K562 (cell line): ENCODE data around the gene PMFBP1. TPM values are rescaled to one million over a fixed set of nuclear protein-coding genes. Genes with fewer than 3 reads are reported as not detected.

Experiments used
- ATAC-seq: fragments of 200-7000 bp; cut with Tn5 transposase; 3 replicates; pipeline ENCODE4 v1.9.1; 2020; ENCODE audit warnings: moderate library complexity
- BruUV-seq: library from RNA; stranded (reverse); fragments of 400-500 nt; replicated peaks from 2 replicates; lab custom pipeline; 2021; lab: Mats Ljungman, UMichigan
- CTCF ChIA-PET: fragments of 300-600 bp; formaldehyde crosslinking; extraction: SDS; loops from one replicate; lab custom pipeline; 2021; ENCODE audit warnings: low intra/inter-chr PET ratio; lab: Yijun Ruan, JAX
- POLR2A ChIA-PET: fragments of 300-600, 350-650 bp; sonication (Branson Sonifier 250); formaldehyde crosslinking; extraction: SDS; loops from one replicate; lab custom pipeline; 2021; ENCODE audit warnings: antibody characterized with exemption, inconsistent platforms; lab: Yijun Ruan, JAX
- DNase-seq, 4 experiments: peaks; one replicate each; pipeline versions ENCODE4 v3.0.0 to v3.0.0-alpha.2; 2011 to 2018; ENCODE audit warnings: low spot score in 3 of 4, mixed read lengths in 3 of 4; ENCODE audit errors: extremely low read depth in 1 of 4
- FAIRE-seq: peaks from 2 replicates; lab custom pipeline; 2011; peaks lifted over from hg19 to GRCh38; lab: Jason Lieb, UNC
- H2AFZ ChIP-seq: 2 replicates; pipeline ENCODE4 v1.6.0; 2011; ENCODE audit warnings: low read depth, low read length, control low read depth, inconsistent platforms
- H3K27ac ChIP-seq: fragments of 200-600 bp; 3 replicates; pipeline ENCODE4 v1.8.0; 2011; ENCODE audit warnings: low read depth, mild to moderate bottlenecking, control low read depth, inconsistent platforms, low read length, moderate library complexity, mixed read lengths; ENCODE audit errors: extremely low read depth
- H3K27me3 ChIP-seq, 2 experiments: fragments of 300-600 bp in 1 of 2; 2 replicates in 1 of 2; 3 replicates in 1 of 2; pipeline versions ENCODE4 v1.6.0 to v1.8.0; 2011; ENCODE audit warnings: inconsistent platforms in 2 of 2, low read length in 2 of 2, mild to moderate bottlenecking in 1 of 2, mixed read lengths in 1 of 2, moderate library complexity in 1 of 2; ENCODE audit not compliant: control insufficient read depth in 2 of 2, insufficient read depth in 2 of 2
- H3K36me3 ChIP-seq: fragments of 300-600 bp; 3 replicates; pipeline ENCODE4 v1.8.0; 2011; ENCODE audit warnings: mild to moderate bottlenecking, low read length, inconsistent platforms; ENCODE audit not compliant: control insufficient read depth, insufficient read depth
- H3K4me1 ChIP-seq, 2 experiments: fragments of 200-600 bp in 1 of 2; replicated peaks in 1 of 2; 2 replicates in 1 of 2; 3 replicates in 1 of 2; pipeline versions ENCODE4 v1.5.1 to v1.8.0; 2011; ENCODE audit warnings: inconsistent platforms in 2 of 2, low read length in 2 of 2, mild to moderate bottlenecking in 1 of 2, mixed read lengths in 1 of 2, moderate library complexity in 1 of 2; ENCODE audit not compliant: control insufficient read depth in 2 of 2, insufficient read depth in 2 of 2
- H3K4me2 ChIP-seq: 2 replicates; pipeline ENCODE4 v1.6.1; 2011; ENCODE audit warnings: low read length, control low read depth, inconsistent platforms, mixed read lengths; ENCODE audit not compliant: insufficient read depth
- H3K4me3 ChIP-seq: fragments of 200-600 bp; sonication (generic), shearing (Covaris generic); 2 replicates; pipeline ENCODE4 v1.5.1; 2016; ENCODE audit warnings: control low read depth, inconsistent platforms
- H3K79me2 ChIP-seq: fragments of 200-600 bp; 3 replicates; pipeline ENCODE4 v1.8.0; 2011; ENCODE audit warnings: low read length, inconsistent platforms; ENCODE audit not compliant: control insufficient read depth, insufficient read depth
- H3K9ac ChIP-seq, 2 experiments: 2 replicates each; pipeline versions ENCODE4 v1.6.0 to v1.6.1; 2011; ENCODE audit warnings: low read depth in 2 of 2, low read length in 2 of 2, control low read depth in 1 of 2, inconsistent platforms in 1 of 2, mild to moderate bottlenecking in 1 of 2, mixed read lengths in 1 of 2; ENCODE audit not compliant: insufficient read depth in 1 of 2
- H3K9me1 ChIP-seq: one replicate; pipeline ENCODE4 v1.6.0; 2011; ENCODE audit warnings: inconsistent platforms, mild to moderate bottlenecking, low read length, moderate library complexity; ENCODE audit not compliant: control insufficient read depth, insufficient read depth
- H3K9me3 ChIP-seq: replicated peaks from 2 replicates; pipeline ENCODE4 v1.5.1; 2011; ENCODE audit warnings: low read depth, low read length, inconsistent platforms; ENCODE audit not compliant: control insufficient read depth, insufficient read depth
- H4K20me1 ChIP-seq: replicated peaks from 2 replicates; pipeline ENCODE4 v1.6.1; 2011; ENCODE audit warnings: low read length, inconsistent platforms, mixed read lengths; ENCODE audit not compliant: control insufficient read depth, insufficient read depth
- DACH1 ChIP-seq: fragments of 450-650 bp; IDR thresholded peaks from 2 replicates; pipeline ENCODE4 v1.6.1; 2018; ENCODE audit not compliant: partially characterized antibody
- ETS2 ChIP-seq: IDR thresholded peaks from 2 replicates; pipeline ENCODE4 v1.6.1; 2016; ENCODE audit warnings: borderline replicate concordance, missing genetic modification characterization, mild to moderate bottlenecking, moderate library complexity, missing compliant biosample characterization; ENCODE audit not compliant: poor library complexity, severe bottlenecking
- KDM2B ChIP-seq: fragments of 250-450 bp; sonication (Bioruptor Pico); IDR thresholded peaks from 2 replicates; pipeline ENCODE4 v1.8.0; 2021; ENCODE audit warnings: mild to moderate bottlenecking, moderate library complexity
- RBM15 ChIP-seq: fragments of 200-400 bp; formaldehyde crosslinking; IDR thresholded peaks from 2 replicates; pipeline ENCODE4 v1.6.1; 2018; ENCODE audit warnings: mild to moderate bottlenecking, low read length, moderate library complexity; ENCODE audit not compliant: insufficient read depth
- SAFB ChIP-seq: fragments of 200-400 bp; formaldehyde crosslinking; IDR thresholded peaks from 2 replicates; pipeline ENCODE4 v1.6.1; 2017; ENCODE audit warnings: low read depth, low read length, borderline replicate concordance
- TAF1 ChIP-seq: IDR thresholded peaks from 2 replicates; pipeline ENCODE4 v1.6.1; 2011; ENCODE audit warnings: mild to moderate bottlenecking, low read length, moderate library complexity; ENCODE audit not compliant: insufficient read depth, control insufficient read depth, severe bottlenecking; ENCODE audit errors: extremely low read depth
- TAF9B ChIP-seq: fragments of 450-650 bp; IDR thresholded peaks from 2 replicates; pipeline ENCODE4 v1.6.1; 2018; ENCODE audit warnings: mild to moderate bottlenecking; ENCODE audit not compliant: partially characterized antibody
- TCF3 ChIP-seq: sonication (generic); formaldehyde crosslinking; IDR thresholded peaks from 2 replicates; pipeline ENCODE4 v1.4.0; 2020; ENCODE audit warnings: mild to moderate bottlenecking, missing genetic modification reagents
- ZNF384 ChIP-seq: IDR thresholded peaks from 2 replicates; pipeline ENCODE4 v1.6.1; 2012; ENCODE audit warnings: low read depth, low read length, improper control_type of control experiment
- WGBS: fragments of 100-300 bp; shearing (Covaris generic); methylation state at CpG from one replicate; pipeline ENCODE4 v1.1.6; 2016; ENCODE audit warnings: low coverage, mixed read lengths; ENCODE audit not compliant: insufficient coverage; ENCODE audit errors: missing lambda C conversion rate; 5-methylcytosine and 5-hydroxymethylcytosine counted together
- in situ Hi-C: fragments of 300-500 bp; cut with MboI; formaldehyde crosslinking; loops from 4 replicates; pipeline ENCODE4 v1.15.0; 2018; ENCODE audit warnings: inconsistent platforms, mixed read lengths
- intact Hi-C: fragments of 100-400 bp; cut with micrococcal nuclease; formaldehyde crosslinking; loops from 2 replicates; pipeline ENCODE4 v1.14.2; 2022
- polyA plus RNA-seq, 8 experiments: library from polyadenylated mRNA; depleted of rRNA in 4 of 8; stranded (reverse) in 5 of 8; unstranded in 3 of 8; fragments of >200 nt; fragmentation: Nextera tagmentation in 2 of 8; fragmentation: Illumina TruSeq in 1 of 8; extraction: Ambion mirVana in 2 of 8; extraction: Trizol in 1 of 8; gene quantifications; 2 replicates each; pipeline versions ENCODE4 v1.2.1 to v1.2.3, GENCODE V29; 2011 to 2014; ENCODE audit warnings: inconsistent platforms in 1 of 8, missing spikeins in 1 of 8
- total RNA-seq, 7 experiments: library from RNA; depleted of rRNA in 6 of 7; stranded (reverse); fragments of >200 nt in 6 of 7; fragmentation: Illumina TruSeq in 2 of 7; extraction: Trizol in 2 of 7; gene quantifications; 2 replicates each; pipeline versions ENCODE4 v1.2.1 to v1.2.3, GENCODE V29; 2011 to 2021; ENCODE audit warnings: low replicate concordance in 1 of 7
- TF ChIP-seq, protein P1 (sequence below): fragments of 250-450 bp; sonication (Bioruptor Pico); IDR thresholded peaks from 2 replicates; pipeline ENCODE4 v1.4.0; 2020; ENCODE audit warnings: mild to moderate bottlenecking, moderate library complexity
- TF ChIP-seq, protein P2 (sequence below): sonication (generic); formaldehyde crosslinking; IDR thresholded peaks from 2 replicates; pipeline ENCODE4 v1.9.0; 2022; ENCODE audit warnings: mild to moderate bottlenecking, missing genetic modification reagents
- TF ChIP-seq, protein P3 (sequence below): conservative IDR thresholded peaks from 2 replicates; pipeline ENCODE4 v1.6.1; 2011; ENCODE audit warnings: low read depth, mild to moderate bottlenecking, low read length; ENCODE audit not compliant: control insufficient read depth
- TF ChIP-seq, protein P4 (sequence below): fragments of 250-450 bp; sonication (Bioruptor Pico); IDR thresholded peaks from 2 replicates; pipeline ENCODE4 v1.6.1; 2021; ENCODE audit warnings: mild to moderate bottlenecking

The PMFBP1 gene
- total and polyA plus RNA-seq, 9 of the 15 experiments (the other 6 are each of a cell fraction or from before 2014, with no cell fraction given) = 0.13 to 0.91 (median 0.47) TPM

DNA sequence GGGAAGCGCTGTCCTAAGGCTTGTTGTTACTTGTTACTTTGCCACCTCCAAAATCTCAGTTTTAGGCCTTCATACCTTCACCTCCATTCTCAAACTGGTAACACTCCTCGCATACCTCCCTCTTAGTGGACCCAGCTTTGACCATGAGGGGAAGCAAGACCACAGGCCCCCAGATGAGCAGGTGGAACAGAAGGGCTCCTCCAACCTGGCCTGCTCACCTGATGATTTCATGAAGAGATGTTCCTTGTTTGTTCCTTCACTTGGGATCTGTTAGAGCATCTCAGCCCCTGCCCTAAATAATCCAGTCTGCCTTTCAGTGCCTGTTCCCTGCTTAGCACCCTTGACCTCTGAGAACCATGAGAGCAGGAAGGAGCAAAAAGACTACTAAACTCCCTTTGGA is 49.6 kb downstream of the PMFBP1 start:
- no peak for TF ChIP-seq SAFB
- TF ChIP-seq DACH1 = no peak
- TF ChIP-seq, protein P1, sequence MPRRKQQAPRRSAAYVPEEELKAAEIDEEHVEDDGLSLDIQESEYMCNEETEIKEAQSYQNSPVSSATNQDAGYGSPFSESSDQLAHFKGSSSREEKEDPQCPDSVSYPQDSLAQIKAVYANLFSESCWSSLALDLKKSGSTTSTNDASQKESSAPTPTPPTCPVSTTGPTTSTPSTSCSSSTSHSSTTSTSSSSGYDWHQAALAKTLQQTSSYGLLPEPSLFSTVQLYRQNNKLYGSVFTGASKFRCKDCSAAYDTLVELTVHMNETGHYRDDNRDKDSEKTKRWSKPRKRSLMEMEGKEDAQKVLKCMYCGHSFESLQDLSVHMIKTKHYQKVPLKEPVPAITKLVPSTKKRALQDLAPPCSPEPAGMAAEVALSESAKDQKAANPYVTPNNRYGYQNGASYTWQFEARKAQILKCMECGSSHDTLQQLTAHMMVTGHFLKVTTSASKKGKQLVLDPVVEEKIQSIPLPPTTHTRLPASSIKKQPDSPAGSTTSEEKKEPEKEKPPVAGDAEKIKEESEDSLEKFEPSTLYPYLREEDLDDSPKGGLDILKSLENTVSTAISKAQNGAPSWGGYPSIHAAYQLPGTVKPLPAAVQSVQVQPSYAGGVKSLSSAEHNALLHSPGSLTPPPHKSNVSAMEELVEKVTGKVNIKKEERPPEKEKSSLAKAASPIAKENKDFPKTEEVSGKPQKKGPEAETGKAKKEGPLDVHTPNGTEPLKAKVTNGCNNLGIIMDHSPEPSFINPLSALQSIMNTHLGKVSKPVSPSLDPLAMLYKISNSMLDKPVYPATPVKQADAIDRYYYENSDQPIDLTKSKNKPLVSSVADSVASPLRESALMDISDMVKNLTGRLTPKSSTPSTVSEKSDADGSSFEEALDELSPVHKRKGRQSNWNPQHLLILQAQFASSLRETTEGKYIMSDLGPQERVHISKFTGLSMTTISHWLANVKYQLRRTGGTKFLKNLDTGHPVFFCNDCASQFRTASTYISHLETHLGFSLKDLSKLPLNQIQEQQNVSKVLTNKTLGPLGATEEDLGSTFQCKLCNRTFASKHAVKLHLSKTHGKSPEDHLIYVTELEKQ (CRISPR knock-in tag) = no peak
- no peak for TF ChIP-seq RBM15
- TF ChIP-seq, protein P2, sequence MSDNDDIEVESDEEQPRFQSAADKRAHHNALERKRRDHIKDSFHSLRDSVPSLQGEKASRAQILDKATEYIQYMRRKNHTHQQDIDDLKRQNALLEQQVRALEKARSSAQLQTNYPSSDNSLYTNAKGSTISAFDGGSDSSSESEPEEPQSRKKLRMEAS (CRISPR knock-in tag) = no peak
- TF ChIP-seq TCF3 (CRISPR knock-in tag) = no peak
- no peak for TF ChIP-seq ETS2 (tag)
- no peak for TF ChIP-seq KDM2B (CRISPR knock-in tag)
- TF ChIP-seq, protein P3, sequence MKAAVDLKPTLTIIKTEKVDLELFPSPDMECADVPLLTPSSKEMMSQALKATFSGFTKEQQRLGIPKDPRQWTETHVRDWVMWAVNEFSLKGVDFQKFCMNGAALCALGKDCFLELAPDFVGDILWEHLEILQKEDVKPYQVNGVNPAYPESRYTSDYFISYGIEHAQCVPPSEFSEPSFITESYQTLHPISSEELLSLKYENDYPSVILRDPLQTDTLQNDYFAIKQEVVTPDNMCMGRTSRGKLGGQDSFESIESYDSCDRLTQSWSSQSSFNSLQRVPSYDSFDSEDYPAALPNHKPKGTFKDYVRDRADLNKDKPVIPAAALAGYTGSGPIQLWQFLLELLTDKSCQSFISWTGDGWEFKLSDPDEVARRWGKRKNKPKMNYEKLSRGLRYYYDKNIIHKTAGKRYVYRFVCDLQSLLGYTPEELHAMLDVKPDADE = no peak
- no peak for TF ChIP-seq TAF1
- TF ChIP-seq ZNF384 = no peak
- TF ChIP-seq TAF9B = no peak
- TF ChIP-seq, protein P4, sequence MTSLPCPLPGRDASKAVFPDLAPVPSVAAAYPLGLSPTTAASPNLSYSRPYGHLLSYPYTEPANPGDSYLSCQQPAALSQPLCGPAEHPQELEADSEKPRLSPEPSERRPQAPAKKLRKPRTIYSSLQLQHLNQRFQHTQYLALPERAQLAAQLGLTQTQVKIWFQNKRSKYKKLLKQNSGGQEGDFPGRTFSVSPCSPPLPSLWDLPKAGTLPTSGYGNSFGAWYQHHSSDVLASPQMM (CRISPR knock-in tag) = no peak
- no peak for FAIRE-seq
- H3K27me3 ChIP-seq = peaks cover 3 to 17% of the 10 kb centered on the region in 2 experiments; a peak in 4 of 5 replicates

More for the DNA sequence above, 49.6 kb downstream of the PMFBP1 start:
- Histone ChIP-seq H3K79me2 (no peaks in the 10 kb centered on the region), H3K4me2 (no peak overlapping the region), H4K20me1 (no peaks in the 10 kb centered on the region; the same call in 1 of the 2 replicates), H3K9me1 (no peaks in the 10 kb centered on the region), H3K9me3 (no peaks in the 10 kb centered on the region), H3K4me1 (peaks cover 0 to 8% of the 10 kb centered on the region in 2 experiments; a peak in 1 of 5 replicates), H3K4me3 (no peak overlapping the region), H3K36me3 (no peaks in the 10 kb centered on the region), H2AFZ (no peak overlapping the region), H3K27ac (no peak overlapping the region), H3K9ac (no peak overlapping the region)
- 3% methylated on average over 2 of the region's 2 CpGs for WGBS
- in situ Hi-C loops = no loop called here
- ChIA-PET CTCF (no interaction called here), POLR2A (interaction anchor here (0.8 kb wide), 1 partner anchor 12 kb away, joined by 3 read pairs; no protein-coding TSS in a partner anchor)
- ATAC-seq (no peak), DNase-seq (no peak)
- BruUV-seq = no TSS peak
- intact Hi-C loops = no loop called here
